HUES48 (cell line): ENCODE data around the gene TAP1.

Experiments used
- H3K27ac ChIP-seq: one replicate; pipeline ENCODE4 v1.7.0; 2013; ENCODE audit warnings: low read depth, low read length, inconsistent platforms
- H3K27me3 ChIP-seq: 2 replicates; pipeline ENCODE4 v1.6.1; 2013; ENCODE audit warnings: mild to moderate bottlenecking, low read length; ENCODE audit not compliant: control insufficient read depth, insufficient read depth
- H3K36me3 ChIP-seq: 2 replicates; pipeline ENCODE4 v1.6.1; 2013; ENCODE audit warnings: low read length; ENCODE audit not compliant: control insufficient read depth, insufficient read depth
- H3K4me1 ChIP-seq: 2 replicates; pipeline ENCODE4 v1.6.1; 2013; ENCODE audit warnings: mild to moderate bottlenecking, low read length; ENCODE audit not compliant: control insufficient read depth, insufficient read depth
- H3K4me3 ChIP-seq: 2 replicates; pipeline ENCODE4 v1.5.1; 2013; ENCODE audit warnings: mild to moderate bottlenecking, low read depth, low read length
- H3K9ac ChIP-seq: 2 replicates; pipeline ENCODE4 v1.6.1; 2013; ENCODE audit warnings: mild to moderate bottlenecking, low read depth, low read length, moderate library complexity
- H3K9me3 ChIP-seq: 2 replicates; pipeline ENCODE4 v1.6.1; 2013; ENCODE audit warnings: low read length; ENCODE audit not compliant: control insufficient read depth, insufficient read depth

Gene TAP1

GRCh38 chr6:32845384-32845884 is 8.1 kb downstream of the TAP1 start:
- H3K4me3 ChIP-seq: no peak overlapping the region
- no peak overlapping the region for H3K9ac ChIP-seq
- no peak overlapping the region for H3K27ac ChIP-seq
- peaks cover 5% of the 10 kb centered on the region; the same call in 1 of the 2 replicates for H3K4me1 ChIP-seq
- peaks cover 17% of the 10 kb centered on the region for H3K27me3 ChIP-seq
- H3K36me3 ChIP-seq: peaks cover 24% of the 10 kb centered on the region
- no peaks in the 10 kb centered on the region for H3K9me3 ChIP-seq

DNA sequence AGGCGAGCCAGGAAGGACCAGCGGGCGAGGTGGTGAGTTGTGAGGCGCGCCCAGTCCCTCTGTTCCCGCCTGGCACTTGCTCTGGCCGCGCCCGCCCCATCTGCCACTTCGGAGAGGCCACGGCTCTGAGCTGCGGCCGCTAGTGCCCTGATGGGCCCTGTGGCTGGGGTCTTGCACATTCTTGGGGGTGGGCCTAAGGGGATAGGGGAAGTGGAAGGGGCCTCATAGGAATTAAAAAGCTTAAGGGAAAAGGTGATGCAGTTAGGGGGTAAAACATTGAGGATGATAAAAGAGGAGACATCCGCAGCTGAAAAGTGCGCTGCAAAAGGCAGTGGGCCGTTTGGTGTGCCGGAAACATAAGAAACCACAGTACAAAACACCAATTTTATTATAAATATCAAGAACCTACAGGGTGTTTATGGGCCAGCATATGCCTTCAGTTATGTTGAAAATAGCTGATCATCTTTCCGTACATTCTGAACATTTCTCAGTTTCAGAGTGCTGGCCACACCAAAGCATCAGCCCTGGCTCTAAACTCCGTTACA is 8.6 kb downstream of the TAP1 start:
- Histone ChIP-seq H3K36me3 (peaks cover 20% of the 10 kb centered on the region), H3K9ac (no peak overlapping the region), H3K4me1 (peaks cover 5% of the 10 kb centered on the region; the same call in 1 of the 2 replicates), H3K27me3 (peaks cover 17% of the 10 kb centered on the region), H3K27ac (no peak overlapping the region), H3K4me3 (peak overlapping the region; percentile 83), H3K9me3 (no peaks in the 10 kb centered on the region)

DNA sequence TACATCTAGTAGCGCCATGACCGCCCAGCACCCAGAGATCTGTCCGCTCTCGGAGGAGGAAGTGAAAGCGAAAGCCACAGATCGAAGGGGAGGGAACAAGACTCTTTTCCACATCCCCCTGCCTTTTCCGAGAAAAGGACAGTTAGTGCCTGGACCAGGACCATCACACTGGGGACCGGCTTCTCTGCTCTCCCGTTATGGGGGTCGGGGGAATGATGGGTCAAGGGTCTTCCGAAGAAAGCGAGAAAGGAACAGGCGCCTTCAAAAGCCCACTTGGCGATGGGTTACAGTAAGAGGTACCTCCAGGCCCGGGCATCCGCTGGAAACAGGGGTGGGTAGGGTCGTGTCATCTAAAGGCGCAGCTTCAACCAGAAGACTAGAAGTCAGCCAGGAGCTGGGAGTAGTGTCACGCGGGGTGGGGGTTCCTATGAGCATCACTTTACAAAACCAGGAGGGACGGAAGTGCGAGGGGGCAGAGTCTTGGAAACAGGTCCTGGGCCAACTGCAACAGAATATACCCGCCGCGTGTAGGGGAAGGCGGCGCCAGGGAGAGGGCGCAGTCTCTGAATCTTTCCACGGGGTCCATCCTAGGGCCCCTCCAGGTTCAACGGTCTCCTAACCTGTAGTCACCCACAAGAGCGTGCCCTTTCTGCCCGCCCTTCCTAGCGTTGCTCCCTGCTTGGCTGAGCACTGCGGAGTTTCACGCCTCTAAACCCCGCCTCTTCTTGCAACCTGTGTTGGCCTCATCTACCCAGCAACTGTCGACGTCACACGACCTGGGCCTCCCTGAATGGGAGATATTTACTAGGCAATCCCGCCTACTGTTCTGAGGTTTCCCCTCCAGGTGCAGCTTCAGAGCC is 9.3 kb downstream of the TAP1 start, which contains the start of gene PSMB8:
TSS of gene PSMB8 (minus strand) at position 69 of the 860 bp plus-strand sequence. CDS start at position 18, 51 bp downstream.
- Histone ChIP-seq H3K9me3 (no peaks in the 10 kb centered on the region), H3K27me3 (peaks cover 17% of the 10 kb centered on the region), H3K4me1 (peaks cover 5% of the 10 kb centered on the region; the same call in 1 of the 2 replicates), H3K9ac (peak within 1 kb of the TSS; percentile 54), H3K4me3 (peak within 1 kb of the TSS; percentile 83), H3K27ac (no peak within 1 kb of the TSS), H3K36me3 (peaks cover 20% of the 10 kb centered on the region)

GRCh38 chr6:32843331-32843978 is 10.0 kb downstream of the TAP1 start:
- peak overlapping the region; percentile 83 for H3K4me3 ChIP-seq
- H3K36me3 ChIP-seq: peaks cover 16% of the 10 kb centered on the region
- peaks cover 17% of the 10 kb centered on the region for H3K27me3 ChIP-seq
- no peaks in the 10 kb centered on the region for H3K9me3 ChIP-seq
- peak overlapping the region; percentile 54 for H3K9ac ChIP-seq
- no peak overlapping the region for H3K27ac ChIP-seq
- peaks cover 5% of the 10 kb centered on the region; the same call in 1 of the 2 replicates for H3K4me1 ChIP-seq

GRCh38 chr6:32842690-32843089 is 10.8 kb downstream of the TAP1 start:
- Histone ChIP-seq H3K27ac (no peak overlapping the region), H3K36me3 (peaks cover 11% of the 10 kb centered on the region), H3K4me1 (peaks cover 9% of the 10 kb centered on the region), H3K27me3 (peaks cover 17% of the 10 kb centered on the region), H3K4me3 (no peak overlapping the region), H3K9me3 (no peaks in the 10 kb centered on the region), H3K9ac (no peak overlapping the region)

DNA sequence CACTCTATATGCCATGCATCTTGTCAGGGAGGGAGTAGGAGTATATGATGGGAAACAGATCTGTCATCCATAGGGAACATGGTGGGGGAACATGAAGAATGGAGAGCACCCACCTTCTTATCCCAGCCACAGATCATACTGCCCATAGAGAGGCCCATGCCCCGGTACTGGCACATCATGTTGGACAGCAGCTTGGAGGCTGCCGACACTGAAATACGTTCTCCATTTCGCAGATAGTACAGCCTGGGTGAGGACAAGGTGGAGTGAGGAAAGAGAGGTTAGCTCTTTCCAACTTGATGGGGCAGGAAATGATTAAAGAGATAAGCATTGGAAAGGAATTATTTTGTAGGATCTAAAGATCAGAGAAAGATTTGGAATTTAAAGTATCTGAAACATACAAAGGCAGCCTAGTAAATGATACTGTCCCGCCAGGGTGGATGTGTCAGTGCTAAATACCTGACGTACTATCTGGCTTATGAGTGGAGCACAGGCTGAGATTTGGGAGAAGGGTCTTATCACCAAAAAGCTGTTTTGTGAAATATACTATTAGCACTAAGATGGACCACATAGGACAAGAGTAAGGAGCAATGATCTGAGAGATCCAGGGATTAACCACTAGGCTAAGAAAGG is 11.4 kb downstream of the TAP1 start:
- no peak overlapping the region for H3K27ac ChIP-seq
- peaks cover 17% of the 10 kb centered on the region for H3K27me3 ChIP-seq
- no peaks in the 10 kb centered on the region for H3K9me3 ChIP-seq
- no peak overlapping the region for H3K9ac ChIP-seq
- no peak overlapping the region for H3K4me3 ChIP-seq
- H3K36me3 ChIP-seq: peaks cover 6% of the 10 kb centered on the region
- peaks cover 13% of the 10 kb centered on the region for H3K4me1 ChIP-seq

DNA sequence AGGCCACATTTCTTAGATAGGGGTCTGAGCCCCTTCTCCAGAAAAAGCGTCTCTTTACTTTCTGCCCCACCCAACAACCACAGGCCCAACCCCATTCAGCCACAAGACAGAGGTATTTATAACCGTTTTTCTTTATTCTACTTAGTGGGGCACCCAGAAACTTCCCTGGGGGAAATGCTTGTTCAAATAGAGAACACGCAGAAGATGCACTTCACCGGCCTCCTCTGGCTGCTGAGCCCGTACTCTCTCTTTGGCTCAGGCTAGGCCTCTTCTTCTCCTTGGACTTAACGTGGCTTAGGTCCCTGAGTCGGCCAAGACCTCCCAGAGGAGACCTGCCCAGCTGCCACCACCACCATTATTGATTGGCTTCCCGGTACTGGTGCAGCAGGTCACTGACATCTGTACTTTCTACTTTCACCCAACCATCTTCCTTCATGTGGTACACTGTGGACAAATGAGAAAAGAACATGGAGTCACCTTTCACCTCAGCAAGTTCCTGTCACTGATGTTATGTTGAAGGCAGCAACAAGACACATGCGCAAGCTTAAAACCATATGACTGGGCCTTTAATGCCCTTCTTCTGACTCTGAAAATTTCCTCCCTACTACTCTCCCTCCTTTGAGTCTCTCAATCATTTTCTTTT is 12.8 kb downstream of the TAP1 start:
- Histone ChIP-seq H3K9ac (no peak overlapping the region), H3K4me3 (no peak overlapping the region), H3K4me1 (peaks cover 13% of the 10 kb centered on the region), H3K9me3 (no peaks in the 10 kb centered on the region), H3K27ac (no peak overlapping the region), H3K36me3 (no peaks in the 10 kb centered on the region; the same call in 1 of the 2 replicates), H3K27me3 (peaks cover 17% of the 10 kb centered on the region)

DNA sequence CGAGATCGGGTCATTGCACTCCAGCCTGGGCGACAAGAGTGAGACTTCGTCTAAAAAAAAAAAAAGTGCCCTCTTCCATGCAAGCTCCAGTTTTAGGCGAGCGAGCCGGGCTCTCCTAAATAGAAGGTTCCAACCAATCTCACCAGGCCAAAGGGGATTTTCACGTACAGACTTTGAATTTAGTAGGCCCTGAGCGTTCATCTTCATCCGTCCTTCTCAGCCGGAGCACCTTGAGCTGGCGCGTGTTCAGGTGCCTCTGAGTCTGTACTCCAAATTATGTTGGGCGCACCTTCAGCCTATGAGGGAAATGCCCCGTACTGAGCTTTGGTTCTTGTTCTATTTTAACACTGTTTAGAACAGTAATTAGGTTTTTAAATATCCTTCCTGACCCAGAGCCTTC is 14.1 kb downstream of the TAP1 start:
- no peak overlapping the region for H3K9ac ChIP-seq
- H3K4me1 ChIP-seq: peaks cover 13% of the 10 kb centered on the region
- peaks cover 8% of the 10 kb centered on the region; the same call in 1 of the 2 replicates for H3K36me3 ChIP-seq
- no peak overlapping the region for H3K27ac ChIP-seq
- no peaks in the 10 kb centered on the region for H3K9me3 ChIP-seq
- peaks cover 17% of the 10 kb centered on the region for H3K27me3 ChIP-seq
- H3K4me3 ChIP-seq: no peak overlapping the region

GRCh38 chr6:32838114-32838958 is 15.2 kb downstream of the TAP1 start, which contains the start of gene TAP2:
TAP2 (minus strand) TSS chr6:32838739; CDS start chr6:32838233, 506 bp downstream.
- H3K9ac ChIP-seq: no peak within 1 kb of the TSS; the same call in 1 of the 2 replicates
- no peaks in the 10 kb centered on the region for H3K9me3 ChIP-seq
- H3K27me3 ChIP-seq: peaks cover 8% of the 10 kb centered on the region
- H3K27ac ChIP-seq: peak within 1 kb of the TSS; percentile 73
- peak within 1 kb of the TSS; percentile 90 for H3K4me3 ChIP-seq
- H3K36me3 ChIP-seq: peaks cover 12% of the 10 kb centered on the region; the same call in 1 of the 2 replicates
- H3K4me1 ChIP-seq: peaks cover 12% of the 10 kb centered on the region
